Caco-2 (cell line): ENCODE measurements around the gene GADD45GIP1. TPM values are rescaled to one million over a fixed set of nuclear protein-coding genes. Genes with fewer than 3 reads are reported as not detected.

ENCODE experiments used
- BruUV-seq: library from RNA; stranded (reverse); fragments of 400-500 nt; replicated peaks from 2 replicates; lab custom pipeline; 2021; lab: Mats Ljungman, UMichigan
- CTCF ChIA-PET: fragments of 300-600 bp; sonication (Branson Sonifier 250); formaldehyde crosslinking; loops from one replicate; lab custom pipeline; 2022; ENCODE audit warnings: antibody characterized with exemption; lab: Charles Lee
- POLR2A ChIA-PET: fragments of 300-600 bp; sonication (Branson Sonifier 250); formaldehyde crosslinking; loops from one replicate; lab custom pipeline; 2022; ENCODE audit warnings: antibody characterized with exemption; lab: Charles Lee
- DNase-seq, 2 experiments: peaks; one replicate each; pipeline versions ENCODE4 v3.0.0 to v3.0.0-alpha.2; 2020 to 2022
- H3K27me3 ChIP-seq: replicated peaks from 2 replicates; pipeline ENCODE4 v1.6.0; 2011; ENCODE audit warnings: low read length; ENCODE audit not compliant: control insufficient read depth, insufficient read depth
- H3K36me3 ChIP-seq: 2 replicates; pipeline ENCODE4 v1.5.1; 2011; ENCODE audit warnings: low read length; ENCODE audit not compliant: control insufficient read depth, insufficient read depth
- H3K4me1 ChIP-seq: fragments of 250-450 bp; sonication (Bioruptor Pico); 2 replicates; pipeline ENCODE4 v1.5.1; 2020; ENCODE audit warnings: mild to moderate bottlenecking
- H3K4me3 ChIP-seq: 2 replicates; pipeline ENCODE4 v1.5.1; 2011; ENCODE audit warnings: low read depth, mild to moderate bottlenecking, control low read depth, low read length
- H3K9me3 ChIP-seq: fragments of 250-450 bp; sonication (Bioruptor Pico); 2 replicates; pipeline ENCODE4 v1.5.1; 2020; ENCODE audit warnings: mild to moderate bottlenecking, moderate library complexity
- H3K27ac Mint-ChIP-seq: one replicate; pipeline ENCODE4 v1.8.0; 2022; ENCODE audit warnings: mixed read lengths; ENCODE audit not compliant: unreplicated experiment
- H3K27me3 Mint-ChIP-seq: one replicate; pipeline ENCODE4 v1.8.0; 2022; ENCODE audit warnings: mixed read lengths; ENCODE audit not compliant: insufficient read depth, unreplicated experiment
- H3K36me3 Mint-ChIP-seq: one replicate; pipeline ENCODE4 v1.8.0; 2022; ENCODE audit warnings: mild to moderate bottlenecking, mixed read lengths; ENCODE audit not compliant: insufficient read depth, unreplicated experiment
- H3K4me1 Mint-ChIP-seq: one replicate; pipeline ENCODE4 v1.8.0; 2022; ENCODE audit warnings: low read depth, mixed read lengths; ENCODE audit not compliant: unreplicated experiment
- H3K4me3 Mint-ChIP-seq: one replicate; pipeline ENCODE4 v1.8.0; 2022; ENCODE audit warnings: mild to moderate bottlenecking, moderate library complexity, mixed read lengths; ENCODE audit not compliant: unreplicated experiment
- H3K9me3 Mint-ChIP-seq: one replicate; pipeline ENCODE4 v1.8.0; 2022; ENCODE audit warnings: mixed read lengths; ENCODE audit not compliant: unreplicated experiment
- intact Hi-C: fragments of 100-400 bp; cut with micrococcal nuclease; formaldehyde crosslinking; loops from one replicate; pipeline ENCODE4 v1.10.0; 2022; ENCODE audit not compliant: unreplicated experiment
- total RNA-seq: library from RNA; stranded (reverse); gene quantifications from 2 replicates; pipeline ENCODE4 v1.2.3, GENCODE V29; 2022
- TF ChIP-seq, protein P1 (sequence below), 2 experiments: fragments of 200-600 bp in 1 of 2; IDR thresholded peaks; 1 replicate in 1 of 2; 2 replicates in 1 of 2; pipeline versions ENCODE4 v1.5.1 to v1.8.0; 2011 to 2022; ENCODE audit warnings: antibody characterized with exemption in 1 of 2, control low read depth in 1 of 2, inconsistent platforms in 1 of 2, low read depth in 1 of 2, low read length in 1 of 2, mild to moderate bottlenecking in 1 of 2, moderate library complexity in 1 of 2; ENCODE audit not compliant: insufficient read depth in 1 of 2, severe bottlenecking in 1 of 2, unreplicated experiment in 1 of 2

GADD45GIP1 gene
- total RNA-seq, 1 experiment from 2014 or later: 39.3 TPM

DNA sequence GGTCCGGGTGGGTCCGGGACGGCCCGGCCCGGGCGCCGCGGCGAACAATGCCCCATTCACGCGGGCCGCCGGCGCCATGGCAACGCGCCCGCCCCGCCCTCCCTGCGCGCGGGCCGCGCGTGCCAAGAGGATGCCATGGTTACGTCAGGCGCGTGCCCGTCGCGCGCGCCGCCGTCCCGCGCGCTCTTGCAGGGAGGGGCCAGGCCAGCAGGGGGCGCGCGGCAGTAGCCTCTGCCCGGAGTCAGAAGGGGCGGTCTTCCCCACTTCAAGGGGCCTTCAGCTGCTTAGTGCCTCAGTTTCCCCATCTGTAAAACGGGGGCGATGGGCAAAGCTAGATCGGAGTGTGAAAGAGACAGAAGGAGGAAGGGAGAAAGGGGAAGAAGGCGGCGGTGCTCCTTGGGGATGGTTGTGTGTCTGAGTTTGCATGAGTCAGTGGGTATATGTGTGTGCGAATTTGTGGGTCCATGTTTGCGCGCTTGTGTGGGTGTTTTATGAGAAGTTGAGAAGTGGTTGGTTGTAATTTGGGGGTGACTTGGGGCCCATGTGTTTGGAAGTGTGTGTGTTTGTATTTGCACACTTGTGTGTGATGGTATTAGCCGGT is 26.6 kb upstream of the GADD45GIP1 start:
- H3K36me3 Mint-ChIP-seq: no peaks in the 10 kb centered on the region
- H3K4me1 ChIP-seq: peaks cover 3% of the 10 kb centered on the region; the same call in 1 of the 2 replicates
- no peaks in the 10 kb centered on the region; the same call in 1 of the 2 replicates for H3K9me3 ChIP-seq
- H3K36me3 ChIP-seq: no peaks in the 10 kb centered on the region
- H3K4me3 Mint-ChIP-seq: no peak overlapping the region
- no peak overlapping the region for H3K27ac Mint-ChIP-seq
- DNase-seq: peak in 1 of 2 experiments; percentile 74
- POLR2A ChIA-PET: no interaction called here
- CTCF ChIA-PET: no interaction called here
- H3K4me1 Mint-ChIP-seq: no peaks in the 10 kb centered on the region
- no peak overlapping the region for H3K4me3 ChIP-seq
- peaks cover 2% of the 10 kb centered on the region for H3K27me3 Mint-ChIP-seq
- no peaks in the 10 kb centered on the region for H3K27me3 ChIP-seq
- intact Hi-C loops: loop anchor here (2.0 kb wide), 1 partner anchor 51 kb away; no protein-coding TSS in a partner anchor
- no peaks in the 10 kb centered on the region for H3K9me3 Mint-ChIP-seq
- TF ChIP-seq, protein P1, sequence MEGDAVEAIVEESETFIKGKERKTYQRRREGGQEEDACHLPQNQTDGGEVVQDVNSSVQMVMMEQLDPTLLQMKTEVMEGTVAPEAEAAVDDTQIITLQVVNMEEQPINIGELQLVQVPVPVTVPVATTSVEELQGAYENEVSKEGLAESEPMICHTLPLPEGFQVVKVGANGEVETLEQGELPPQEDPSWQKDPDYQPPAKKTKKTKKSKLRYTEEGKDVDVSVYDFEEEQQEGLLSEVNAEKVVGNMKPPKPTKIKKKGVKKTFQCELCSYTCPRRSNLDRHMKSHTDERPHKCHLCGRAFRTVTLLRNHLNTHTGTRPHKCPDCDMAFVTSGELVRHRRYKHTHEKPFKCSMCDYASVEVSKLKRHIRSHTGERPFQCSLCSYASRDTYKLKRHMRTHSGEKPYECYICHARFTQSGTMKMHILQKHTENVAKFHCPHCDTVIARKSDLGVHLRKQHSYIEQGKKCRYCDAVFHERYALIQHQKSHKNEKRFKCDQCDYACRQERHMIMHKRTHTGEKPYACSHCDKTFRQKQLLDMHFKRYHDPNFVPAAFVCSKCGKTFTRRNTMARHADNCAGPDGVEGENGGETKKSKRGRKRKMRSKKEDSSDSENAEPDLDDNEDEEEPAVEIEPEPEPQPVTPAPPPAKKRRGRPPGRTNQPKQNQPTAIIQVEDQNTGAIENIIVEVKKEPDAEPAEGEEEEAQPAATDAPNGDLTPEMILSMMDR (IDR thresholded peaks at IDR 0.05; ENCODE audit: insufficient read depth in 1 of 2, low read depth in 1 of 2, low read length in 1 of 2, severe bottlenecking in 1 of 2, unreplicated experiment in 1 of 2): peak; percentile 56 to 87
- BruUV-seq: no TSS peak

DNA sequence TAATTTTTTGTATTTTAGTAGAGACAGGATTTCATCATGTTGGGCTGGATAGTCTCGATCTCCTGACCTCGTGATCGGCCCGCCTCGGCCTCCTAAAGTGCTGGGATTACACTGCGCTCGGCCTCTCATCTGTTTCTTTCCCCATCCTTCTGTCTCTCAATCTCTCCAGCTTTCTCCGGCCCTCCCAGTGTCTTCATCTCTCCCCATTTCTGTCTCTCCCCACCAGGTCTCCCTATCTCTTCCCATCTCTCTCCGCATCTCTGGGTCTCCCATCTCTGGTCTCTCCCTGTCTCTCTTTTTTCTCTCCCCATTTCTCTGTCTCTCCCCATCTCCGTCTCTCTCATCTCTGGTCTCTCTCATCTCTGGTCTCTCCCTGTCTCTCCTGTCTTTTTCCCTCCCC is 26.1 kb upstream of the GADD45GIP1 start:
- TF ChIP-seq, protein P1 (IDR thresholded peaks at IDR 0.05; ENCODE audit: insufficient read depth in 1 of 2, low read depth in 1 of 2, low read length in 1 of 2, severe bottlenecking in 1 of 2, unreplicated experiment in 1 of 2): no peak
- peaks cover 3% of the 10 kb centered on the region; the same call in 1 of the 2 replicates for H3K4me1 ChIP-seq
- no peak for DNase-seq
- intact Hi-C loops: no loop called here
- Mint-ChIP-seq H3K9me3 (no peaks in the 10 kb centered on the region), H3K36me3 (no peaks in the 10 kb centered on the region), H3K4me1 (no peaks in the 10 kb centered on the region), H3K4me3 (no peak overlapping the region), H3K27ac (no peak overlapping the region), H3K27me3 (peaks cover 2% of the 10 kb centered on the region)
- CTCF ChIA-PET: interaction anchor here (0.7 kb wide), 1 partner anchor 135 kb away, joined by 4 read pairs; no protein-coding TSS in a partner anchor
- no peaks in the 10 kb centered on the region for H3K27me3 ChIP-seq
- H3K36me3 ChIP-seq: no peaks in the 10 kb centered on the region
- no TSS peak for BruUV-seq
- no peak overlapping the region for H3K4me3 ChIP-seq
- POLR2A ChIA-PET: no interaction called here
- H3K9me3 ChIP-seq: no peaks in the 10 kb centered on the region; the same call in 1 of the 2 replicates

DNA sequence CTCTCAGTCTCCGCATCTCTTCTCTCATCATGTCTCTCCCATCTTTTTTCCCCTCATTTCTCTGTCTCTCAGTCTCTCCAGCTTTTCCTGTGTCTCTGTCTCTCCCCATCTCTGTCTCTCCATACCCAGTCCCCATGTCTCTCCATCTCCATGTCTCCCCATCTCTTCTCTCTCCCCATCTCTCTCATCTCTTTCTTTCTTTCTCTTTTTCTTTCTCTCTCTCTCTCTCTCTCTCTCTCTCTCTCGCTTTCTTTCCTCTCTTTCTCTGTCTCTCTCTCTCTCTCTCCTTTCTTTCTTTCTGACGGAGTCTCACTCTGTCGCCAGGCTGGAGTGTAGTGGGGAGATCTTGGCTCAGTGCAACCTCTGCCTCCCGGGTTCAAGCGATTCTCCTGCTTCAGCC is 25.6 kb upstream of the GADD45GIP1 start:
- Mint-ChIP-seq H3K27me3 (peaks cover 2% of the 10 kb centered on the region), H3K27ac (no peak overlapping the region), H3K4me1 (peaks cover 4% of the 10 kb centered on the region), H3K9me3 (no peaks in the 10 kb centered on the region), H3K4me3 (no peak overlapping the region), H3K36me3 (no peaks in the 10 kb centered on the region)
- no TSS peak for BruUV-seq
- no peaks in the 10 kb centered on the region; the same call in 1 of the 2 replicates for H3K9me3 ChIP-seq
- TF ChIP-seq, protein P1 (IDR thresholded peaks at IDR 0.05; ENCODE audit: insufficient read depth in 1 of 2, low read depth in 1 of 2, low read length in 1 of 2, severe bottlenecking in 1 of 2, unreplicated experiment in 1 of 2): no peak
- no peak overlapping the region for H3K4me3 ChIP-seq
- DNase-seq: no peak
- intact Hi-C loops: no loop called here
- H3K36me3 ChIP-seq: no peaks in the 10 kb centered on the region
- ChIA-PET POLR2A (no interaction called here), CTCF (interaction anchor here (0.7 kb wide), 1 partner anchor 135 kb away, joined by 4 read pairs; no protein-coding TSS in a partner anchor)
- H3K27me3 ChIP-seq: no peaks in the 10 kb centered on the region
- H3K4me1 ChIP-seq: peaks cover 3% of the 10 kb centered on the region; the same call in 1 of the 2 replicates
